IPS-11a (cell line): ENCODE results near the gene SMG9.
"Not testable (repeated sequence)": the region's sequence is repeated elsewhere in the genome, so short reads cannot be mapped to it uniquely, and the experiment has no call there.

Experiments
- H3K4me3 ChIP-seq: one replicate; pipeline ENCODE4 v1.5.1; 2013; ENCODE audit warnings: low read depth, low read length, control low read depth

The SMG9 gene

DNA sequence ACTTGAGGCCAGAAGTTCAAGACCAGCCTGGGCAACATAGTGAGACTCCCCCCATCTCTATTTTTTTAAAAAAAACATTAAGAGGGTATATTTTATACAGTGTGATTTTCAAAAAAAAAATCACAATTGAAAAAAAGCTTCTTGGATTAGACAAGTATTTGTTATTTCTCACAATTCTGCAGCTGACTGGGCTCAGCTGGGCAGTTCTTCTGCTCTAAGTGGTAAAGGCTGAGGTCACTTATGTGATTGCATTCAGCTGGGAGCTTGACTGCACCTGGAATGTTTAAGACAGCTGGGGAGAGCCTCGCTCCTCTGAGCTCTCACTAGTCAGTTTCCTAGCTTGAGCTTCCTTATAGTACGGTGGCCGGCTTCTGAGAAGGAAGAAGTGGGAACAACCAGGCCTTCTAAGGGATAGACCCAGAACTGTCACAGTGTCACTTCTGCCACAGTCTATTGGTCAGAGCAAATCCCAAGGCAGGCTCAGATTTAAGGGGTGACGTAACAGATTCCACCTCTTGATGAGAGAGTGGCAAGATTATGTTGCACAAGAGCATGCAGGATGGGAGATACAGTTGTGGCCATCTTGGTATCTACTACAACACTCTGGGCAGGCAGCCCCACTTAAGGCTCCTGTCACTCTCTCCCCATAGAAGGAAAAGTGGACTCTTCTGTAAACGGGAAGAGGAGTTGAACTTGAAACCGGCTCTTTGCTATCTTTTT is 58.6 kb downstream of the SMG9 start:
- no peak overlapping the region for H3K4me3 ChIP-seq

DNA sequence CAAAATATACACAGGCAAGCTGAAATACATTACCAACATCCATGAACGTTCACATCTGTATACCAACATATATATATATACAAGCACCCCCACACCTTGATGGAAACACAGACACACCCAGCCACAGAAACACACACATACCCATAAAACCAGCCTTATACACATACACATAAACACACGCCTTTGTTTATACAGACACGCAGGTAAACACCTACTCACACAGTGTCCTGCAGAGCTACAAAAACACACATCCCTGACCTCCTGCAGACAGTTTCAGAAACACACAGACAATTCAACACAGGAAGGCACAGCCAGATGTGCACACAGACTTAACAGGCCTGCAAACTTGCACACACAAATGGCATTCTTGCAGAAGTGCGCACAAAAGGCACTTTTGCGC is 60.2 kb downstream of the SMG9 start:
- H3K4me3 ChIP-seq, result no peak overlapping the region

DNA sequence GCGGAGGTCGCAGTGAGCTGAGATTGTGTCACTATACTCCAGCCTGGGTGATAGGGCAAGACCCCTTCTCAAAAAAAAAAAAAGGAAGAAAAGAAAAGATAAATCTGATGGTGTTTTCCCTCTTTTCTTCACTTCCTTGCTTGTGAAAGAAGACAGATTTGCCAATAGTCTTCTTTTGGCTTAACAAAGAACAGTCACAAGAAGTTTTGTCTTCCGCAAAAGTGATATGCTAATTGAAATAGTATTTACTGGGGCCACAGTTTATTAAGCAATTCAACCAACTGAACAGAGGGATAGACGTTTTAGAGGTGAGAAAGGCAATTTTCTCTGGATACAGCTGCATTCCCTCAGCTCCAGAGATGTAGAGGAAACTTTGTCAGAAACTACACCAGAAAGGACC is 61.9 kb downstream of the SMG9 start:
- H3K4me3 ChIP-seq, result no peak overlapping the region

DNA sequence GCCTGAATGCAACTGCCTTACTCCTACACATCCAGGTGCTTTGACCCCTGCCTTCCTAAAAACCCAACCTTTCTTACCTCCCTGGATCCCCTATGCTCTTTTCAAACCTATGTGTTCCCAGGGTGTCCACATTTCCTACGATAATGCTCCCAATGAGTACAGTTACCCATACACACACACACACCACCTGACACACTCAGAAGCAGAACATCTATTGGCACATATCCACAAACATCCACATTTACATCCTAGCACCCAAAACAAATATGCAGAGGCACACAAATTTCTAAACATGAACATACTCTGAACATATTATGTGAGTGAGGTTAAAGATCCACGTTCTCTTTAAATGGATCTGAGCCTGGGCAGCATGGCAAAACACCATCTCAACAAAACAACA is 62.4 kb downstream of the SMG9 start:
- no peak overlapping the region for H3K4me3 ChIP-seq

DNA sequence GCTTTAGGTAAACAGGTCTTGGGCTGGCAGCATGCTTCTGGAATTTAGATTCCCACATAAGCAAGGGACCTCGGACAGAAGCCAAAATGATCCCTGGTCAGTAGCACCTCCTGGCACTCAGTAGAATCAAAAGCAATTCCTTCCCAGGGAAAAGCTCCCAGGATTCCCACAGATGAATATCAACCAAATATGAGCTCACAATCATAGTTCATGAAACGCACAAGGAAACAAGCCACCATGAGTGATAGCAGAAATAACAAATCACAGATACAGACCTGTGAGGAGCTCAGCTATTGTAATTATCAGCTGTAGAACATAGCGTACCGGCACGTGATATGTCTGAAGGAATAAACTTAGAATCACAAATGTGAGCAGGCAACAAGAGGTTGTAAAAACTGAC is 63.0 kb downstream of the SMG9 start:
- no peak overlapping the region for H3K4me3 ChIP-seq

DNA sequence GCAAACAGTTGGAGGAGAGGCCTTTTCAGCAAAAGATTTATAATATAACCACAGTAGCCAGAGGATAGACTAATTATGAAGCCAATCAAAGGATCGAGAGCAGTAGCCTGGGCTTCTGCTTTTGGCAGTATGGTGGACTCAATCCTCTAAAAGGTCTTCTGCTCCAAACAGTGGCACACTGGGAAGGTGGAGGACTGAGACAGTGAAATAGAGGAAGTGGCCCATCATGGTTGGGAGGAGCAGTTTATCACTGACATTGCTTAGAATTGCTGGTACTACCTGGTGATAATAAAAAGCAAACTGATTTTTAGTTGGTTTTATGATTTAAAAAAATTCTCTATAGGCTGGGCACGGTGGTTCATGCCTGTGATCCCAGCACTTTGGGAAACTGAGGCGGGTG is 63.9 kb downstream of the SMG9 start:
- no peak overlapping the region for H3K4me3 ChIP-seq

DNA sequence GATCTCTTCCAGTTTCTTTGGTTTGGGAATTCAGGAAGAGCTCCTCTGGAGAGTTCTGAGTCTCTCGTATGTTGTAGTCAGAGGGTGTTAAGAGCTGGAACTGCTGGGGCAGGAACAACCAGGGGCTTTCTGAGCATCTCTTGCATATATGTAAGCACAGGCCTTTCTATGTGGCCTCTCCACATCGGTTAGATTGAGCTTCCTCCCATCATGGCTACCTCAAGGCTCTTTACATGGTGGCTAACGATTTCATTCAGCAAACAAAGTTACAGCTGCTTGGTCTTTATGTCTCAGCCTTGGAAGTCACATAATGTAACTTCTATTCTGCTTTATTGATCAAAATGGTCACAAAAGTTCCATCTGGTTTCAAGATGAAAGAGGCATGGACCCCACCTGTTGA is 64.3 kb downstream of the SMG9 start:
- no peak overlapping the region for H3K4me3 ChIP-seq

DNA sequence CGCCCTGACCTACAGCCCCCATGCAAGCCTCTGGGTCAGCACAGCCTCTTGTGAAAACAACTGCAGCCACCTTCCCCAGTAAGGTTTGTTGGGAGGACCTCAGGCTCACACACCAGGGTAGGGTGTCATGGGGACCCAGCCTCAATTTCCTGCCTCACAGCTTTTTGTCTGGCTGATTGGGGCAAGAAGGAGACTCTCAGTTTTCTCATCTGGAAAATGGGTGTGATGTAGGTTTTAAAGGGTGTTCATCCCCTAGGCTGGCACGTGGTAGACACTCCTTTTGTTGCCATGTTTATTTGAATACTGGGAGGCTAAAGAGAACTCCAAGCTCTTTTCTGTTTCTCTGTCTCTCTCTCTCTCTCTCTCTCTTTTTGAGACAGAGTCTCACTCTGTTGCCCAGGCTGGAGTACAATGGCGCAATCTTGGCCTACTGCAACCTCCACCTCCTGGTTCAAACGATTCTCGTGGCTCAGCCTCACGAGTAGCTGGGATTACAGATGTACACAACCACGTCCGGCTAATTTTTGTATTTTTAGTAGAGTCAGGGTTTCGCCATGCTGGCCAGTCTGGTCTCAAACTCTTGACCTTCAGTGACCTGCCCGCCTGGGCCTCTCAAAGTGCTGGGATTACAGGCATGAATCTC is 66.6 kb downstream of the SMG9 start:
- no peak overlapping the region for H3K4me3 ChIP-seq

DNA sequence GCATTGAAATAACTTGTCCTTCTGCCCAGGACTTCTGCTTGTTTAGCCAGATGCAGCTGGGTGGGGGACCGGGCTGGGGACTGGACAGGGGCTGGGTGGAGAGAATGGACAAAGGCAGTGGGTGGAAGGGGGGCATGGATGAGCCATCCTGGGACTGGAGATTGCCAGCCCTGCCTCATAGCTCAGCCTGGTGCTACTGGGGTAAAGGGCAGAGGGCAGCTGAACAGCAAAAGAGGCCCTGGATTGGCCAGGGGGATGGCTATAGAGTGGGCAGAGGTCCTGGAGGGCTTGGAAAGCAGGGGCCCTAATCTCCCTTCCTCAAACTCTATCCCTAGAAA is 67.1 kb downstream of the SMG9 start:
- no peak overlapping the region for H3K4me3 ChIP-seq

DNA sequence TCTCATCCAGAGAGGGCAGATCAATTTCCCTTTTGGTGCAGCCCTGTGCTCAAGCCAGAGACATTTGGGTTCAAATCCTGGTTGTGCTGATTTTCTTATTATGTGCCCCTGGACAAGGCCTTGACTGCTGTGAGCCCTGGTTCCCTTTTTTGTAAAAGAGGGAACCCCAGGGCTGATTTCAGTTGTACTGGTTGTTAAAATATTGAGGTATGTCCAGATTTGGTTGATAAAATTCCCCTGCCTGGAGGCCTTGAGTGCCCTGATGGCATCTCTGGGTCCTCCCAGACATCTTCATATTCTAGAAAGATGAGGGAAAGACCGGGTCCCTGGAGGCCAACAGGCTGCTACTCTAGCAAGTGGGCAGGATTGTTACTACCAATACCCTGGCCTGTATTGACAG is 70.4 kb downstream of the SMG9 start:
- no peak overlapping the region for H3K4me3 ChIP-seq

DNA sequence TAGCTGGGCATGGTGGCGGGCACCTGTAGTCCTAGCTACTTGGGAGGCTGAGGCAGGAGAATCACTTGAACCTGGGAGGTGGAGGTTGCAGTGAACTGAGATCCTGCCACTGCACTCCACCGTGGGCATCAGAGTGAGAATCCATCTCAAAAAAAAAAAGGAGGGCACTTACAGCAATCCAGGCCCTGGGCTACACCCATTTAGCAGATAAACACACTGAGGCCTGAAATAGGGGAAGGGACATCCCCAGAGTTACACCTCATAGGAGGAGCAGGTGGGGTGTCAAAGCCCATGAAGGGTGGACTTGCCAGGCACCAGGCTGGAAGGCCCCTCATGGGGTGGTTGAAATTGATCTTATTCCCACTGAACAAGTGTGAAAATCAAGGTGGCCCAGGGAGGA is 70.9 kb downstream of the SMG9 start:
- H3K4me3 ChIP-seq, result no peak overlapping the region

DNA sequence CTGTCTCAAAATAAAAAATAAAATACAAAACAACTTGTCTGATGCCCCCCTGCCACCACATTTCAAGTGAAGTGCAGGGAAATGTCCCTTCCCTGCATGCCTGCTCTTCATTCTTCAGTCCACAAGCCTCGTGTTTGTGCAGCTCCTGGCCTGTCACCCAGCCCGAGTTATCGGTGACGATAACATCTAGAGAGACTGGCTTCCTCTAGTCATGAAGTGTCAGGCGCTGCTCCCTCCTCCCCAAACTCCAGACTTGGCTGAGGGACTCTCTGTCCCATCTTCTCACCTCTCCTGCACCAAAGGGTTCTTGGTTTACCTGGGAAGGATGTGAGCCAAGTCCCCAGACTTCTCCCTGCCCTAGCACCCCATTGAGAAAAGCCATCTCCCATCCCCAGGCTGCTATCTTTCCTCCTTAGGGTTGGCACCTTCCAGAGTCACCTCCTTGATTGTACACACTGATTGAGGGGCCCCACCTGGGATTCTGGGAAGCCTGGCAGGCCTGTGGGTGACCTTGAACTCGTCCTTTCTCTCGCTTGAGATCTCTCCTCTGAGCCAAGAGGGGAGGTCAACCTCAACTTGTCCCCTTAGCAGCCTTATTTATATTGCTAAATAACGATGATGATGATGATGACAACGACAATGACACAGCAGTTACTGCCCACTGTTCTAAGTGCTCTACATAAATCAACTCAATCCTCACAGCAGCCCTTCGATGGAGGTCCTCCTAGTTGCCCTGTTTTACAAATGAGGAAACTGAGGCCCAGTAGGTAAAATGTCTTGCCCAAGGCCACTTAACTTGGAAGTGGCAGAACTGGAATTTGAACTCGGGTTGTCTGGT is 71.7 kb downstream of the SMG9 start:
- no peak overlapping the region for H3K4me3 ChIP-seq

DNA sequence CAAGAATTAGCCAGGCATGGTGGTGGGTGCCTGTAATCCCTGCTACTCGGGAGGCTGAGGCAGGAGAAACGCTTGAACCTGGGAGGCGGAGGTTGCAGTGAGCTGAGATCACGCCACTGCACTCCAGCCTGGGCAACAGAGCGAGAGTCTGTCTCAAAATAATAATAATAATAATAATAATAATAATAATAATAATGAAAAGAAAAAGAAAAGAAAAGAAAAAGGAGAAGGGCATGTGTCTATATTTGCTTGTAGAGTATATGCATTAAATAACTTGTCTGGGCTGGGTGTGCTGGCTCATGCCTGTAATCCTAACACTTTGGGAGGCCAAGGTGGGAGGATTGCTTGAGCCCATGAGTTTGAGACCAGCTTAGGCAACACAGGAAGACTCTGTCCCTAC is 72.5 kb downstream of the SMG9 start:
- H3K4me3 ChIP-seq, result not testable (repeated sequence)

DNA sequence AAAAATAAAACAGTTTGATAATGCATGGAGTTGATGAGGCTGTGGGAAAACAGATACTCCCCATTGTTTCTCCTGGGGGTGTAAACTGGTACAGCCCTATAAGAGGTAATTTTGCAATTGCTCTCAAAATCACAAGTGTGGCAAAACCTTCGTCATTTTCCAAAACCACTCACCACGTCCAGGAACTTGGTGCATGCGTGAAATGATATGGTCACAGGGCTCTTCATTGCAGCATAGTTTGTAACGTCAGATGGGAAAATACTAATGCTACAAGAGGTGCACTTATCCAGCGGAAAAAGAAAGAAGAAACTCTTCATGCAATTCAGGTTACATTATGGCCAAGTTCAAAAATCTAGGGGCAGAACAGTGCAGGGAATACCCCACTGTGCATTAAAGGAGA is 72.9 kb downstream of the SMG9 start:
- H3K4me3 ChIP-seq, result no peak overlapping the region

DNA sequence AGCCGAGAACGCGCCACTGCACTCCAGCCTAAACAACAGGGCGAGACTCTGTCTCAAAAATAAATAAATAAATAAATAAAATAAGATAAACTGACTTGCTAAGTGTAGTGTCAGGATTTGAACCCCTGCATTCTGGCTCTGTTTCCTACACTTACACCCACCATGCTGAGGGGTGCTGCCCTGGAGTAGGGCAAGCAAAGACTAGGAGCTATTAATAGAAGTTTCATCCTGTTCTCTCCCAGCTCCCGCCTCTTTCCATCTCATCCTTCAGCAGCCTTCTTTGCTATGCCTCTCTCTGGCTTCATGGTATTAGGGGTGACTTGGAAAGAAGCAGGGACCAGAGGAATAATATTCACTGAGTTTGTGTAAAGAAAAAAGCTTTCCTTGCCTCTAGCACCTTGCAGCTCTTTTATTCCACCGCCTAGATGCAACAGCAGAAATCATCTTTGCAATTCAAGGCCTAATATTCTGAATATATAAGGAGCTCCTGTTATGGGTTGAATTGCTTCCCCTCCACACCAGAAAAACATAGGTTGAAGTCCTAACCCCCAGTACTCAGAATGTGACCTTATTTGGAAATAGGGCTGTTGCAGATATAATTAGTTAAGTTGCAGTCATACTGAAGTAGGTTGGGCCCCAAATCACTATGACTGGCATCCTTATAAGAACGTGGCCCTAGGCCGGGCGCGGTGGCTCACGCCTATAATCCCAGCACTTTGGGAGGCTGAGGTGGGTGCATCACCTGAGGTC is 76.1 kb downstream of the SMG9 start:
- H3K4me3 ChIP-seq, result no peak overlapping the region
